ENCODE data around the gene CST5.
A peak's percentile ranks its signal among the peaks of the same experiment; 100 is the strongest.
"Not testable (repeated sequence)": the region's sequence is repeated elsewhere in the genome, so short reads cannot be mapped to it uniquely, and the experiment has no call there.

CST5 gene

DNA sequence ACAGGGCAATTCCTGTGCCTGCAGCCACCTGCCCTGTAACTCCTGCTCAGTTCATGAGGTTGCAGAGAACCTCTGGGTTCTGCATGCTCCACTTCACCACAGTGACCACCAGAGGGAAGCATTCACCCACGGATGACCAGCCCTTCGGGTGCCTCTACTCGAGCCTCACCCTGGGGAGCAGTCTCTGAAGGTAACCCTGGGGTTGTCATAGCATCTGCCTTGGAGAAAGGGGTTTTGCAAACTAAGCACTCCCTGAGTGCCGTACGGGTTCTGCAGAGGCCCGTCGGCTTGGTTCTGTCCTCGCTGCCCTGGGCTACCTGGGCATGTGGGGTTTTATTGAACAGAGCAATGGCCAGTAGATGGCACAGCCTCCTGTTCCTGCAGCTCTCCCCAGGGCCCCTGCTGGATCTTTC, 10.2 kb upstream of the CST5 start:
- DNase-seq (ENCODE audit: low read depth): peak; percentile 33

DNA sequence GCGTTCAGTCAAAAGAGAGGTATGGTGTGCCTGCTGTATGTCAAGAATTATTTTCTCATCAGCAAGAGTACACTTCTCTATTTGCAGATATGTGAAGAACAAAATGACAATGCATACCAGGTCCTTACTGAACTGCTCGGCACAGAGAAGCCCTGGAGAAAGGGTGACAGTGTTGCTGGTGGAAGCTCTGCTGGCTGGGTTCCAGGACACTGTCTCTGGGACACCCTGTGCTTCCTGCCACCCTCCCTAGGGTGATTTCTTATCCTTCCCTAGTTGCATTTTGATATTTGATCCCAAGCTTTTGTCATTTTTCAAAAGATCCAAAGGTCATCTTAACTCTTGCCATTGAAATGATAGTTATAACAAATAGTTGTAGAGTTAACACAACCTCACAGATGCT, 8.3 kb upstream of the CST5 start:
- DNase-seq (ENCODE audit: low read depth): no peak

DNA sequence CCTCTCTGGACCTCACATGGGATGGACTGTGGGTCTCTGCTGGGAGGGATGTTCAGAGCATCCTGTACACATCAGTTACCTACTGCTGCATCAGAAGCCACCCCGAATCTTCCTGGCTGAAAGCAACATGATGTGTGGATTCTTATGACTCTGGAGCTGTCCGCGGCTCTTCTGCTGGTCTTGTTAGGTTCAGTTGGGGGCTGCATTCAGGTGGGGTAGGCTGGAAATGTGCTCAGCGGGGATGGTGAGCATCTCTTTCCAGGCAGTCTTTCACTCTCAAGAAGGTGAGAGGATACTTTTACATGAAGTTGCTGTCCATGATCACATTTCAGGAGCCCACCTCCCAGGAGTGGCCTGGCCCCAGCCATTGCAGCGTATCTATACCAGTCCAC, 5.2 kb upstream of the CST5 start:
- DNase-seq (ENCODE audit: low read depth): no peak

- DNase-seq (ENCODE audit: low read depth): no peak
These were observed 4.7 kb upstream of the CST5 start for GRCh38 chr20:23884136-23884770.

- no peak for DNase-seq (ENCODE audit: low read depth)
These were observed 1.8 kb upstream of the CST5 start for GRCh38 chr20:23881371-23881770.

GRCh38 chr20:23880417-23880816, 869 bp upstream of the CST5 start:
- DNase-seq (ENCODE audit: low read depth): no peak

DNA sequence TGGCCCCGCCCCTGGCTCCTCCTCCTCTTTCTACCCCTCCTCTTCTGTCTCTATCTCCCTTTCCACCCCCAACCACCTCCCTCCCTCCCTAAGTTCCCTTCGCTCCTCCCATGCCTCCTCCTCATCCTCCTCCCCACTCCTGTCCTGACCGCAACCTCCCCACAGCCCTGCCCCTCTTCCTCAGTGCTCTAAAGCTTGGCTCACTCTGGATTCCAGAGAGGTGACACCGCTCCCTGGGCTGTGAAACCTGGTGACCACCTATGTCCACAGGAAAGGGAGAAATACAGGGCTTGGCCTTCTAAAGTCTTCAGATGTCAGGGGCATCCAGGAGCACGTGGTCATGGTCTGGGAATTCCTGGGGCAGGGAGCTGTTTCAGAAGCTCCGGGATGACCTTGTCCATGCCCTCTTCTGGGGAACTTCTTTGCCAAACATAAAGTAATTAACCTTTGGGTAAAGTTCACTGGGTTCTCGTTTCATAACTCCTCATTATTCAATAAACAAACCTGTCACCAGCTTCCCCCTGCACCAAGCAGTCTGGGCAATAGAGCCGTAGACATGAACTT, 345 bp upstream of the CST5 start:
- no peak for DNase-seq (ENCODE audit: low read depth)

- DNase-seq (ENCODE audit: low read depth): no peak
These were observed 761 bp downstream of the CST5 start for GRCh38 chr20:23878787-23879186.

- not testable (repeated sequence) for DNase-seq (ENCODE audit: low read depth)
These were observed 1.5 kb downstream of the CST5 start for GRCh38 chr20:23878016-23878542.

DNA sequence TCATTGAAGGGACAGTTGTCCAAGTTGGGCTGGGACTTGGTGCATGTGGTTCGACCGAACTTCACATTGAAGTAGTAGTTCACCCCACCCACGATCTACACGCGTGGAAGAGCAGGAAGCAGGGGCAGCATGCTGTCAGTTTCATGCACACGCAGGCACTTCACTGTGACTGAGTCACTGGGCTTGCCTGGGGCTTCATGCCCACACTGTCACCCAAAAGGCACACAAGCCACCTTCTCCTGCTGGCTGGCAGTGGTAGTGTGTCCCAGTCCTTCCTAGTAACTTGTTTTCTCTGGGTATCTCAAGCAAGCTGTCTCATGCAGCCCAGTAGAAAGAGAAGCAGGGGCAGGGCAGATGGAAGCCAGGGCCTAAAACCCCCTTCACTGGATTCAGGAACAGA, 2.0 kb downstream of the CST5 start:
- DNase-seq (ENCODE audit: low read depth): no peak

DNA sequence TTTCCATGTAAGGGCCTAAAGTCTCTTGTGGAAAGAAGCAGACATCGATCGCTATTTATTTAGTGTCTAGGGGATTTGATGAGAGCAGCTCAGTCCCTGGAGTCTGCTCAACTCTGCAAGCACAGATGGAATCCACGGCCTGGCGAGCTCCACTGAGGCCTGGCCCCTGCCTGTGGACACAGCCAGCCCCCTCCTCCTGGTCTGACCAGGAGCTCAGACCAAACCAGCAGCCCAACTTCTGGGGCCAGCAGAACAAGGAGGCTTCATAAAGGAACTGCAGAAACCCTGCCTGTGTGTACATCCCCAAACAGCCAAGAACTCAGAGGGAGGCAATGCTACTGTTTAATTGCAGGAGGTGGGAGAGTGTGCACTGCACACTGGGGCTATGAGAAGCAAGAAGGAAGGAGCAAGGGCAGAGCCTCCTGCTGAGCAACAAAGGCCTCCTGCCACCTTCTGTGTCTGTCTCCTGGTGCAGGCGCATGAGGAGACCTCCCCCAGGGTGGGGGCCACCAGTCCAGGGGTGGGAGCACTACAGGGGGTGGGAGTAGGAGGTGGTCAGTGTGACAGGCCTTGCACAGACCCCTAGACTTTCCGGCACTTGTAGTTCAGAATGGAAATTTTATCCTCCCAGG, 3.8 kb downstream of the CST5 start:
- no peak for DNase-seq (ENCODE audit: low read depth)

GRCh38 chr20:23874747-23875146, 4.8 kb downstream of the CST5 start:
- no peak for DNase-seq (ENCODE audit: low read depth)

DNA sequence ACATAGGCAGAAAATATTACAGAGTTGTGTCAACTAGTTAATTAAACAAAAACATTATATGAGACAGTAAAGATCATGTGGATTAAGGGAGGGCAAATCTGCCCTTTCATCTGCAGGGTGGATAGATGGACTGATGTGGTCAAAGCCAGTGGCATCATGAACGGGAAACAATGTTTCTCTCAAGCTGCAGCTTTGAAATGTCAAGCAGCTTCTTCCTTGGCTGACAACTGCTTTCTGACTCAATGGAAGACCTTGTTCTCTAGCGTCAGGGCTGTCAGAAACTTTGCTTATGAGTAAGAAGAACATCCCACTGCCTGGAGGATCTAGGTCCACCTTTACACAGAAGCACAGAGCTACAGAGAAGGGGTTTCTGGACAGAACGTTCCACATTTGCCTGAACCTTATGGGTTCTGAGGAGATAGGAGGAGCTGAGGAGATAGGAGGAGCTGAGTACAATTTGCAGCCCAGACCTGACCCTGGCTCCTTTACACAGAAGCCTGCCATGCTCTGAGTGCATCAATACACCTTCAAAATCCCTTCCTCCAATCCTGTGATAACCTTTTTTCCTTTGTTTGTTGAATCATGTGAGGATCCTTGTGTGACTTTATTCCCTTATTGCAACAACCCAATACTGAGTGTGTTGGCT, 6.1 kb downstream of the CST5 start:
- no peak for DNase-seq (ENCODE audit: low read depth)

GRCh38 chr20:23872065-23872464, 7.5 kb downstream of the CST5 start:
- no peak for DNase-seq (ENCODE audit: low read depth)

GRCh38 chr20:23870461-23870860, 9.1 kb downstream of the CST5 start:
- DNase-seq (ENCODE audit: low read depth): no peak

DNA sequence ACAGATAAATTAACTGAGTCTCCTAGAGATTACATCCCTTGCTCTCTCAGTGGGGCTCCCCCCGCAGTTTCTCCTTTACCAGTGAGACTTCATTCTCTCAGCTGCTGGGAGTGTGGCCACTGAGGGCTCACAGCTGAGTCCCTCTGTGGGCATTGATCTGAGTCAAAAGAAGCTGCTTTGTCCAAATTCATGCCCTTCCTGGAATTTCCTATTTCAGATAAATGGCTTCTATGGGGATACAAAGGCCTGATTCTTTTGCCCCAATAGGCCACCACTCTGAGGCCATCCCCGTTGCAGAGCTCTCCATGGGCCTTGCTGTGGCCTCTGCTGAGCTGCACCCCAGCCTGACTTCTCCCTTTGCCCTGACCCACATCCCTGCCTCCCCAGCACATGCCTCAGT, 10.0 kb downstream of the CST5 start:
- no peak for DNase-seq (ENCODE audit: low read depth)

GRCh38 chr20:23868321-23868720, 11.2 kb downstream of the CST5 start:
- no peak for DNase-seq (ENCODE audit: low read depth)

DNA sequence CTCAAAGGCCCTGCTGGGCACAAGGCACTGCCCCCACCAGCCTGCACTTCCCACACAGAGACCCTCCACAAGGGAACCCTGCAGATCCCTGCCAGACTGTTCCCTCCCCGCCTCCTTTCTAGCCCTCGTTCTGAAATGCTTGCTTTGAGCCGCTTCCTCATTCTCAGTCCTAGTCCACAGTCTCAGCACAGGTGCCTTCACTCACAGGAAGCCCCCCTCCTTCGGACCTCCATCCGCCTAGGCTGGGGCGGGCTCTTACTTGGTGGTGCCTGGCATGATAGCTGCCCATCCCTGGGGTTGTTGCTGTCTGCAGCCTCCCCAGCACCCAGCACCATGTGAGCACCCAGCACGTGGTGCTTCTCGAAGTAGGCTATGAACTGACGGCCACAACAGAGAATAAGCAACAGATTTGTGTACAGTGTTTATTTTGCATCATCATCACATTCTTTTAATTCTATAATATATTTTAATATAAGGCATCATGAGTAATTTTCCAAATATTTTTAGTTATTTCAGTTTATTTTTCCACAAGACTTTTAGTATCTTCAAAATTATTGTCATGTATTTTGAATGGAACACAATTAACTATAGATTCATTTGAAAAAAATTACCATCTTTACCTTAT, 12.3 kb downstream of the CST5 start:
- no peak for DNase-seq (ENCODE audit: low read depth)

GRCh38 chr20:23860771-23861170, 18.8 kb downstream of the CST5 start:
- not testable (repeated sequence) for DNase-seq (ENCODE audit: low read depth)

DNA sequence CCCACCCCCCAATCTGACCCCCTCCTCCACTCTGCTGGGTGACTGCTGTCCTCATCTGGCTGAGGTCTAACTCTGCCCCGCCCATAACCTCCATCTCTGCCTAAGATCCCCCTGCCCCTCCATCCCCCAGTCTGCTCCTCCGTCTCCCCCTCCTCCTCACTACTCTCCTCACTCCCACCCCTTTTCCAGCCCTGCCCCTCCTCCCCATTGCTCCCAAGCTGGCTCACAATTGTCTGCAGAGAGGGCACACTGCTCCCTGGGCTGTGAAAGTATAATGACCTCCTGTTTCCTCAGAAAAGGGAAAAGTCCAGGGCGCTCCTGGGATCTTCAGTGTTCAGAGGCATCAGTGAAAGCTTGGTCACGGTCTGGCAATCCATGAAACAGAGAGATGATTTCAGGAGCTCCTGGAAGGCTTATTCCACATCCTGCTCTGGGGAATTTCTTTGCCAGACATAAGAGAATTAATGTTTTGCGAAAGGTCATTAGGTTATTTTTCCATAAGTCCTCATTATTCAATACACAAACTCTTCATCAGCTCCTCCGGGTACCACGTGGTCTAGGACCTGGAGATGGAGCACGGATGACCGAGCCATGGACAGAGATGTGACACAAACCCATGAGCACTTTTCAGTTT, 21.5 kb downstream of the CST5 start:
- DNase-seq (ENCODE audit: low read depth): no peak

DNA sequence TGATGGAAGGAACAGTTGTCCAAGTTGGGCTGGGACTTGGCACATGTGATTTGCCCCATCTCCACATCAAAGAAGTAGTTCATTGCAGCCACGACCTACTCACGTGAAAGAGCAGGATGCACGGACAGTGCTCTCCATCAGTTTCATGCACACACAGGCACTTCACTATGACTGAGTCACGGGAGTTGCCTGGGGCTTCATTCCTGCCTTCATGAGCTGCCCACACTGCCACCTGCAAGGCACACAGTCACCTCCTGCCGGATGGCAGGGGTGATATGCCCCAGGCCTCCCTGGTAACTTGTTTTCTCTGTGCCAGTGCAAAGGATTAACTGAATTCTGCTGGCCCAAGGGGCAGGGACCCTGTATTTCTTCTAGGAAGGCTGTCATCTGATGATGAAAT, 22.8 kb downstream of the CST5 start:
- DNase-seq (ENCODE audit: low read depth): no peak

DNA sequence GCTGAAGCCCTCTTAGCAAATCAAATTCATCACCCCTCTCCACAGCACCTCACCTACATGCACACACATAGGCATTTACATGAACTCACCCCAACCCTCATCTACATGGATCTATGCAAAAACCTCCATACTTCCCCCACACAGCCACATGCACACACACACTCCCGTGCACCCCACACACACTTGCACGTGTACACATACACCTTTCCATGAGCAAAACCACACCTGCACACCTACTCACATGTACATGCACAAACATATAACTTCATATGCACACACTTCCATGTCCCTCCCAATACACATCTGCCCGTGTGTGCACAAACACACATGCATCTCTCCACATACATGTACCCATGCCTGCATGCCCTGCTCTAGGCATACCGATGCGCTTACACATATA, 23.3 kb downstream of the CST5 start:
- DNase-seq (ENCODE audit: low read depth): no peak

Data from CMK (cell line).